A549 (cell line): ENCODE measurements around the gene KANK2. TPM values are rescaled to one million over a fixed set of nuclear protein-coding genes. Genes with fewer than 3 reads are reported as not detected.
A peak's percentile ranks its signal among the peaks of the same experiment; 100 is the strongest.

Source experiments
- ATAC-seq, 2 experiments: fragments of 200-7000 bp in 1 of 2; fragments of >200 bp in 1 of 2; cut with Nextera tagmentation in 1 of 2; cut with Tn5 transposase in 1 of 2; 3 replicates each; pipeline versions ENCODE4 v1.8.0 to v1.9.1; 2018 to 2020; ENCODE audit warnings: mild to moderate bottlenecking in 1 of 2, moderate library complexity in 1 of 2
- CTCF ChIA-PET: fragments of 300-600 bp; sonication (Branson Sonifier 250); formaldehyde crosslinking; extraction: SDS; loops from one replicate; lab custom pipeline; 2021; ENCODE audit warnings: antibody characterized with exemption, inconsistent platforms; lab: Yijun Ruan, JAX
- POLR2A ChIA-PET: fragments of 350-600 bp; formaldehyde crosslinking; extraction: SDS; loops from one replicate; lab custom pipeline; 2021; ENCODE audit warnings: antibody characterized with exemption, inconsistent platforms; lab: Yijun Ruan, JAX
- DNase-seq, 2 experiments: peaks; one replicate each; pipeline versions ENCODE4 v3.0.0 to v3.0.0-alpha.2; 2011 to 2016; ENCODE audit warnings: low read depth in 1 of 2, low spot score in 1 of 2
- FAIRE-seq: peaks from 2 replicates; lab custom pipeline; 2011; peaks lifted over from hg19 to GRCh38; lab: Jason Lieb, UNC
- H3K27ac ChIP-seq, 2 experiments: fragments of >200 bp; sonication (Bioruptor Twin); formaldehyde crosslinking; 3 replicates each; pipeline ENCODE4 v1.5.1; 2016 to 2017
- H3K4me1 ChIP-seq: fragments of >200 bp; sonication (Bioruptor Twin); formaldehyde crosslinking; 3 replicates; pipeline ENCODE4 v1.6.1; 2016
- H3K4me2 ChIP-seq: fragments of >200 bp; sonication (Bioruptor Twin); formaldehyde crosslinking; 3 replicates; pipeline ENCODE4 v1.6.1; 2016
- H3K4me3 ChIP-seq: fragments of >200 bp; sonication (Bioruptor Twin); formaldehyde crosslinking; 3 replicates; pipeline ENCODE4 v1.5.1; 2016
- H3K9me3 ChIP-seq: fragments of >200 bp; sonication (Bioruptor Twin); formaldehyde crosslinking; 3 replicates; pipeline ENCODE4 v1.6.1; 2016
- BHLHE40 ChIP-seq: IDR thresholded peaks from 2 replicates; pipeline ENCODE4 v1.6.1; 2012; ENCODE audit warnings: low read depth, low read length, inconsistent platforms
- EHF ChIP-seq: fragments of 250-450 bp; sonication (Bioruptor Pico); IDR thresholded peaks from 2 replicates; pipeline ENCODE4 v1.5.0; 2020; ENCODE audit warnings: mild to moderate bottlenecking
- EHMT2 ChIP-seq: fragments of 200-600 bp; sonication (generic); IDR thresholded peaks from 2 replicates; pipeline ENCODE4 v1.6.1; 2016; ENCODE audit warnings: antibody characterized with exemption, low read depth, mild to moderate bottlenecking, moderate library complexity
- EP300 ChIP-seq, 2 experiments: fragments of >200 bp; sonication (Bioruptor Twin); formaldehyde crosslinking; IDR thresholded peaks; 2 replicates in 1 of 2; 3 replicates in 1 of 2; pipeline ENCODE4 v1.6.1; 2016 to 2017
- FOSB ChIP-seq: fragments of 250-450 bp; sonication (Bioruptor Pico); IDR thresholded peaks from 2 replicates; pipeline ENCODE4 v1.5.0; 2020; ENCODE audit warnings: mild to moderate bottlenecking, moderate library complexity
- FOSL2 ChIP-seq, 2 experiments: fragments of 450-650 bp in 1 of 2; fragments of >200 bp in 1 of 2; sonication (Bioruptor Twin) in 1 of 2; formaldehyde crosslinking; IDR thresholded peaks; 2 replicates each; pipeline versions ENCODE4 v1.5.0 to v1.6.1; 2016 to 2020; ENCODE audit warnings: mild to moderate bottlenecking in 1 of 2, moderate library complexity in 1 of 2
- FOXS1 ChIP-seq: fragments of 250-450 bp; sonication (Bioruptor Pico); IDR thresholded peaks from 2 replicates; pipeline ENCODE4 v1.5.0; 2020; ENCODE audit warnings: mild to moderate bottlenecking, moderate library complexity
- GATA3 ChIP-seq: IDR thresholded peaks from 2 replicates; pipeline ENCODE4 v1.6.1; 2012; ENCODE audit warnings: borderline replicate concordance
- HDAC2 ChIP-seq: fragments of 200-600 bp; sonication (generic); IDR thresholded peaks from 2 replicates; pipeline ENCODE4 v1.6.1; 2016
- HOXB5 ChIP-seq: fragments of 250-450 bp; sonication (Bioruptor Pico); IDR thresholded peaks from 2 replicates; pipeline ENCODE4 v1.5.0; 2020; ENCODE audit warnings: mild to moderate bottlenecking, moderate library complexity
- KDM1A ChIP-seq: fragments of 200-600 bp; sonication (generic); IDR thresholded peaks from 2 replicates; pipeline ENCODE4 v1.6.1; 2016; ENCODE audit warnings: low read depth, mild to moderate bottlenecking
- NPAS2 ChIP-seq: fragments of 250-450 bp; sonication (Bioruptor Pico); IDR thresholded peaks from 2 replicates; pipeline ENCODE4 v1.8.0; 2022; ENCODE audit warnings: mild to moderate bottlenecking, moderate library complexity, borderline replicate concordance
- NR3C1 ChIP-seq: fragments of >200 bp; sonication (Bioruptor Twin); formaldehyde crosslinking; IDR thresholded peaks from 3 replicates; pipeline ENCODE4 v1.6.1; 2017
- RCOR1 ChIP-seq: fragments of 150-350 bp; IDR thresholded peaks from 2 replicates; pipeline ENCODE4 v1.6.1; 2014; ENCODE audit warnings: antibody characterized with exemption, low read length, low read depth
- SREBF2 ChIP-seq: fragments of 450-650 bp; IDR thresholded peaks from 2 replicates; pipeline ENCODE4 v1.6.1; 2014; ENCODE audit warnings: mild to moderate bottlenecking, moderate library complexity
- TP53 ChIP-seq: fragments of 250-450 bp; sonication (Bioruptor Pico); IDR thresholded peaks from 2 replicates; pipeline ENCODE4 v1.5.0; 2021; ENCODE audit warnings: mild to moderate bottlenecking, moderate library complexity
- ZSCAN20 ChIP-seq: fragments of 250-450 bp; sonication (Bioruptor Pico); IDR thresholded peaks from 2 replicates; pipeline ENCODE4 v1.8.0; 2022; ENCODE audit warnings: mild to moderate bottlenecking, moderate library complexity
- WGBS: methylation state at CpG from one replicate; pipeline ENCODE4 v1.1.6; 2017; ENCODE audit errors: missing lambda C conversion rate; 5-methylcytosine and 5-hydroxymethylcytosine counted together
- polyA plus RNA-seq, 4 experiments: library from polyadenylated mRNA; depleted of rRNA in 3 of 4; stranded (reverse); fragments of >200 nt; fragmentation: RNase III in 1 of 4; extraction: RNeasy Plus Mini Kit Qiagen cat#74134 plus additional on column Dnase treatment in 1 of 4; gene quantifications; 2 replicates in 3 of 4; 3 replicates in 1 of 4; pipeline ENCODE4 v1.2.3, GENCODE V29; 2011 to 2017
- TF ChIP-seq, protein P1 (sequence below): fragments of 250-450 bp; sonication (Bioruptor Pico); IDR thresholded peaks from 2 replicates; pipeline ENCODE4 v1.5.0; 2021; ENCODE audit warnings: mild to moderate bottlenecking, moderate library complexity, borderline replicate concordance
- TF ChIP-seq, protein P2 (sequence below): fragments of 200-600 bp; sonication (generic); IDR thresholded peaks from 2 replicates; pipeline ENCODE4 v1.6.1; 2016; ENCODE audit warnings: antibody characterized with exemption, mild to moderate bottlenecking, moderate library complexity

The KANK2 gene
- polyA plus RNA-seq, 2 of the 4 experiments (the other 2 are of a cell fraction), result 20.5 to 68.0 TPM

DNA sequence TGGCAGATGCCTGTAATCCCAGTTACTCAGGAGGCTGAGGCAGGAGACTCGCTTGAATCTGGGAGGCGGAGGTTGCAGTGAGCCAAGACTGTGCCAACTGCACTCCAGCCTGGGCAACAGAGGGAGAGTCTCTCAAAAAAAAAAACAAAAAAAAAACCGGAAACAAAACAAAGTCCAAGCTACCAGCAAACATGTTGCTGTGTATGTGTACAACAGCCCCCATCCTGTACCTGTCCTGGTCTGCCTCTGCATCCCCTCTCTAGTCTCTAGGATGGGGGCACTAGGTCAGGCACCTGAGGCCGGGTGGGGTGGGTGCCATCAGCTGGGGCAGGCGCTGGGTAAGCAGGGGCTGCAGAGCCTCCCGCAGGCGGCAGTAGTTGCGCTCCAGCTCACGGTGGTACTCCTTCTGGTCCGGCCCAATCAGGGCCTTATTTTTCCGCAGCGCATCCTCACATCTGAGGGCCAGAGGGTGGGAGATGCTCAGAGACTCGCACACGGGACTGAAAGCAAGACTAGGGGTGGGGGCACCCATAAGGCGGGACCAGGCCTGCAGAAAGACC lies 2.8 kb upstream of the KANK2 start:
- no peaks in the 10 kb centered on the region for H3K9me3 ChIP-seq
- ChIA-PET CTCF (interaction anchor here (6.4 kb wide), 1 partner anchor 62 kb away, joined by 40 read pairs; no protein-coding TSS in a partner anchor), POLR2A (no interaction called here)
- H3K27ac ChIP-seq, result no peak overlapping the region; a peak in 1 of 6 replicates
- H3K4me1 ChIP-seq, result peaks cover 56% of the 10 kb centered on the region
- DNase-seq, result no peak
- H3K4me3 ChIP-seq, result no peak overlapping the region
- ATAC-seq, result no peak
- H3K4me2 ChIP-seq, result no peak overlapping the region
- no peak for FAIRE-seq
- WGBS, result 86% methylated on average over 11 of the region's 15 CpGs
- TF ChIP-seq, protein P1, sequence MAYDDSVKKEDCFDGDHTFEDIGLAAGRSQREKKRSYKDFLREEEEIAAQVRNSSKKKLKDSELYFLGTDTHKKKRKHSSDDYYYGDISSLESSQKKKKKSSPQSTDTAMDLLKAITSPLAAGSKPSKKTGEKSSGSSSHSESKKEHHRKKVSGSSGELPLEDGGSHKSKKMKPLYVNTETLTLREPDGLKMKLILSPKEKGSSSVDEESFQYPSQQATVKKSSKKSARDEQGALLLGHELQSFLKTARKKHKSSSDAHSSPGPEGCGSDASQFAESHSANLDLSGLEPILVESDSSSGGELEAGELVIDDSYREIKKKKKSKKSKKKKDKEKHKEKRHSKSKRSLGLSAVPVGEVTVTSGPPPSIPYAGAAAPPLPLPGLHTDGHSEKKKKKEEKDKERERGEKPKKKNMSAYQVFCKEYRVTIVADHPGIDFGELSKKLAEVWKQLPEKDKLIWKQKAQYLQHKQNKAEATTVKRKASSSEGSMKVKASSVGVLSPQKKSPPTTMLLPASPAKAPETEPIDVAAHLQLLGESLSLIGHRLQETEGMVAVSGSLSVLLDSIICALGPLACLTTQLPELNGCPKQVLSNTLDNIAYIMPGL (CRISPR knock-in tag), result no peak
- no peak for TF ChIP-seq NR3C1
- no peak for TF ChIP-seq SREBF2
- TF ChIP-seq FOSB (CRISPR knock-in tag), result no peak
- TF ChIP-seq NPAS2, result no peak
- TF ChIP-seq EP300 (IDR thresholded peaks at IDR 0.05), result no peak
- no peak for TF ChIP-seq HDAC2
- TF ChIP-seq, protein P2, sequence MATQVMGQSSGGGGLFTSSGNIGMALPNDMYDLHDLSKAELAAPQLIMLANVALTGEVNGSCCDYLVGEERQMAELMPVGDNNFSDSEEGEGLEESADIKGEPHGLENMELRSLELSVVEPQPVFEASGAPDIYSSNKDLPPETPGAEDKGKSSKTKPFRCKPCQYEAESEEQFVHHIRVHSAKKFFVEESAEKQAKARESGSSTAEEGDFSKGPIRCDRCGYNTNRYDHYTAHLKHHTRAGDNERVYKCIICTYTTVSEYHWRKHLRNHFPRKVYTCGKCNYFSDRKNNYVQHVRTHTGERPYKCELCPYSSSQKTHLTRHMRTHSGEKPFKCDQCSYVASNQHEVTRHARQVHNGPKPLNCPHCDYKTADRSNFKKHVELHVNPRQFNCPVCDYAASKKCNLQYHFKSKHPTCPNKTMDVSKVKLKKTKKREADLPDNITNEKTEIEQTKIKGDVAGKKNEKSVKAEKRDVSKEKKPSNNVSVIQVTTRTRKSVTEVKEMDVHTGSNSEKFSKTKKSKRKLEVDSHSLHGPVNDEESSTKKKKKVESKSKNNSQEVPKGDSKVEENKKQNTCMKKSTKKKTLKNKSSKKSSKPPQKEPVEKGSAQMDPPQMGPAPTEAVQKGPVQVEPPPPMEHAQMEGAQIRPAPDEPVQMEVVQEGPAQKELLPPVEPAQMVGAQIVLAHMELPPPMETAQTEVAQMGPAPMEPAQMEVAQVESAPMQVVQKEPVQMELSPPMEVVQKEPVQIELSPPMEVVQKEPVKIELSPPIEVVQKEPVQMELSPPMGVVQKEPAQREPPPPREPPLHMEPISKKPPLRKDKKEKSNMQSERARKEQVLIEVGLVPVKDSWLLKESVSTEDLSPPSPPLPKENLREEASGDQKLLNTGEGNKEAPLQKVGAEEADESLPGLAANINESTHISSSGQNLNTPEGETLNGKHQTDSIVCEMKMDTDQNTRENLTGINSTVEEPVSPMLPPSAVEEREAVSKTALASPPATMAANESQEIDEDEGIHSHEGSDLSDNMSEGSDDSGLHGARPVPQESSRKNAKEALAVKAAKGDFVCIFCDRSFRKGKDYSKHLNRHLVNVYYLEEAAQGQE, result no peak
- TF ChIP-seq FOSL2 (IDR thresholded peaks at IDR 0.05), result no peak
- TF ChIP-seq FOSL2 (CRISPR knock-in tag; IDR thresholded peaks at IDR 0.05), result no peak
- TF ChIP-seq EHF (CRISPR knock-in tag), result no peak
- no peak for TF ChIP-seq FOXS1
- TF ChIP-seq HOXB5 (CRISPR knock-in tag), result no peak
- no peak for TF ChIP-seq GATA3
- TF ChIP-seq EHMT2, result no peak
- no peak for TF ChIP-seq ZSCAN20
- TF ChIP-seq RCOR1, result no peak
- TF ChIP-seq BHLHE40, result no peak

DNA sequence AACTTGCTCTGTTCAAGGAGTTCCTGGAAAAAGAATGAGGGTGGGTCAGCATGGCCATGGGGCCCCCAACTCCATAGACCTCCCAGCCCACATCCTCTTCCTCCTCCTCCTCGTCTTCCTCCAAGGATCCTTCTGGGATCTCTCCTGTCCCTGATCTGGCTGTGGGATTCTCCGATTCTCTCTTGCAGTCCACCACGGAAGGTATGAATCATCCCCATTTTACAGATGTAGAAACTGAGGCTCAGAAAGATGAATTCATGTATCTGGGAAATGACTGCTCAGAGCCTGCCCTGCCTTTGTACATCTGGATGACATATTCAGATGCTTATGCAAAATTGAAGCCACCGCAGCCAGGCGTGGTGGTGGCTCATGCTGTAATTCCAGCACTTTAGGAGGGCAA lies 2.2 kb upstream of the KANK2 start:
- no peak for FAIRE-seq
- Histone ChIP-seq H3K9me3 (no peaks in the 10 kb centered on the region), H3K4me3 (no peak overlapping the region), H3K4me1 (peaks cover 57% of the 10 kb centered on the region), H3K4me2 (no peak overlapping the region), H3K27ac (peak overlapping the region; percentile 92 to 98; a peak in 5 of 6 replicates)
- TF ChIP-seq KDM1A (0 out of 2 replicates have a peak, but pooled peaks have one; percentile 48), TP53 (CRISPR knock-in tag) (no peak)
- CTCF ChIA-PET, result interaction anchor here (6.4 kb wide), 1 partner anchor 61 kb away, joined by 40 read pairs; no protein-coding TSS in a partner anchor
- WGBS, result 93% methylated on average over 5 of the region's 5 CpGs
- no peak for ATAC-seq
- POLR2A ChIA-PET, result no interaction called here
- DNase-seq, result no peak
